CD4-positive, alpha-beta T cell treated with Interferon alpha-2 for 1 hour (primary cell): ENCODE results near the gene ADRB1.

Experiments
- DNase-seq, 2 donors: peaks; one replicate each; pipeline ENCODE4 v3.0.0-alpha.2; 2020 to 2022

ADRB1 gene

DNA sequence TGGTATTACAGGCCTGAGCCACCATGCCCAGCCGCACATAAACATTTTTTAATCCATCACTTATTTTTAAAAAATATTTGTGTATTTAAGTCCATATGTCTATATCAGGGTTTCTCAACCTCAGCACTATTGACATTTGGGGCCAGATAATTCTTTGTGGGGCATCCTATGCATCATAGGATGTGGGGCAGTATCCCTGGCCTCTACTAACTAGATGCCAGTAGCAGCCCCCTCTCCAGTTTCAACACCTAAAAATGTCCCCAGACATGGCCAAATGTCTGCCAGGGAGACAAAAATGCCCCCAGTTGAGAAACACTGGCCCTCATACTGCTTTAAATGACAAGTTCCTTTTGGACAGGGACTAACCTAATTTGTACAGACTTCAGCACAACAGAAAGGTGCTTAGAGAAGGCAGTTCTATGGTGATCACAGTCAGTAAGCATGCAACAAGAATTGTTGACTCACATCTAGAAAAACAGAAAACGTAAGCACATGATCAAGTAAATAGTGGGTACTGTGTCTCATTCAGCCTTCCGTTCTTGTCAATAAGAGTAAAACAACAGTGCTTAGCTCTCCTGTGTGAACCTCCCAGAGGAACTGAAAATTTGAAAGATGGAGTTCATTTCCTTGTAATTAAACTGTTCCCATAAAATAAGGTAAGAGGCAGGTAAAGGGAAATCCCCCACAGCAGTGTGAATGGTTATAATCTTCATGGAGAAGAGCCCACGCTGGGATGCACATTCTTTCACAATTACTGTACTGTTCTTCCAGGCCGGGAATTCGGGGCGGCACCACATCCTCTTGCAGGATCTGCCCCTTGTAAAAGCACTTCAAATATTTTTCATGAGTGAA is 17.3 kb upstream of the ADRB1 start:
- DNase-seq, result no peak

DNA sequence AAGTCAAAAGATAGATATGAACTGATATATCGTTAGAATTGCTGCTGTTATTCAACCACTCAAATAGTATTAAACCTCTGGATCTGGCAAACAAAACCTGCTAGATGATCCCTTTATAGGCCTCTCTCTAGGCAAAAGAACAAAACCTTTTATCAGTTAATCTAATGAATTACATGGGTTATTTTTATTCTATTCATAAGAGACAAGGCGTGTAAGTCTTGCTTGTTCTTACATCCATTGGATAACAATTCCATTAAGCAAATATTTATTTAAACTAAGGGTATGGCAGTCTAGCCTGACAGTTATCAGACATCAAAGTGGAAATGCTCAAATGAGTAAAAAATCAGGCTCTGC is 16.6 kb upstream of the ADRB1 start:
- DNase-seq, result no peak

DNA sequence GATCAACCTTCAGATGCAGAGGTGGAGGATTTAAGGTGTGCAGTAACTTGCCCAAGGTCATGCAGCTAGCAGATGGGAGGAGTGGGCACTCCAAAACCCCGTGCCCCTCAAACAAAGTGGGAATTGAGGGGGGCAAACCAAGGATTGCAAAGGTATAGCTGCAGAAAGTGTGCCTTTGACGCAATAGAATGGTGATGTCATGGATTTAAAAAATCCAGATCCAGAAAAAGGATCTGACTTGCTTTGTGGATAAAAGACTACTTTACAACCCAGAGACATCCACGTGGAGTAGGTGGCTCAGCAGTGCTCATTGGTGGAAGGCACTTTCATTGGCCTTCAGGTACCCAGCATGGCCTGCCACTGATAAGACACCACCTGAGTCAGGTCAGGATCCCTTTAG is 15.7 kb upstream of the ADRB1 start:
- no peak for DNase-seq

DNA sequence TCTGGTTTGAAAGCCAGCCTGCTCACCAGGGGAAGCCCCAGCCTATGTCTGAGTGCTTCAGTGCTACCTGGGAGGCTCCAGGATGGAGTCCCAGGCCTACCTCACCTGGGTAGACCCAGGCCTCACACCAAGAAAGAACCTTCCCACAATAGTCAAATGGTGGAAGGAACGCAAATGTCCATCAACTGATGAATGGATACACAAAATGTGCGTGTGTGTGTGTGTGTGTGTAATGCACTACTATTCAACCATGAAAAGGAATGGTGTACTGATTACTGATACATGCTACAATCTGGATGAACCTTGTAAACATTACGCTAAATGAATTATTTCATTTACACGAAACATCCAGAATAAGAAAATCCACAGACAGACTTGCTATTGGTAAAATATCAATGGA is 15.2 kb upstream of the ADRB1 start:
- DNase-seq, result no peak

DNA sequence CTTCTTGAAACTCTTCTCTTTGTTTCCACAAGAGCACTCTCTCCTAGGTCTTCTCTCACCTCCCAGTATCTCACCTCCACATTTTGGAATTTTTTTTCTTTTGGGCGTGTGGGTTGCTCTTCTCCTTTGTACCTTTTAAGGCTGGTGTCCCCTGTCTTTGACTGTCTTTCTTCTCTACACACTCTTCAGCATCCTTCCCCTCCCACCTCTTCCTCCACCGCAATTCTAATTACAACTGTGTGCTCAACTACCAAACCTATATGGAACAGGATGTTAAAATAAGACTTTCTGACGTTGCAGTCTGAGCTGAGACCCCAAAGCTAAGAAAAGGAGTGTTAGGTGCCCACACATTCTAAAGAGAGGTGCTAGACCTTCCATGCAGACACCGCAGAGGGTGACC is 14.0 kb upstream of the ADRB1 start:
- DNase-seq, result no peak

DNA sequence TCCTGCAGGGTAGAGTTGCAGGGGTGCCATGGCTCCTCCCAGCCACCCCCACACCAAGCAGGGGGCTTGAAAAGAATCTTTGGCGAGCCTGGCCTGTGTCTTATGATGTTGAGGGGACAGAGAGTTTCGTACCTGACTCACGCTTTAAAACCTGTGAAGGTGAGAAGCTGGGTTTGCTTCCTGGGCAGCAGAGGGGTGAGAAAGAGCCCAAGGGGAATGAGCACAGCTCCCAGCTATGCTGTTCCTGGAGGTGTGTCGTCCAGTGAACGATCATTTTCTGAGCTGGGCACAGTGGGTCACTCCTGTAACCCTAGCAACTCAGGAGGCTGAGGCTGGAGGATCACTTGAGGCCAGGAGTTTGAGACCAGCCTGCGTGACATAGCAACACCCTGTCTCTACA is 13.5 kb upstream of the ADRB1 start:
- no peak for DNase-seq

DNA sequence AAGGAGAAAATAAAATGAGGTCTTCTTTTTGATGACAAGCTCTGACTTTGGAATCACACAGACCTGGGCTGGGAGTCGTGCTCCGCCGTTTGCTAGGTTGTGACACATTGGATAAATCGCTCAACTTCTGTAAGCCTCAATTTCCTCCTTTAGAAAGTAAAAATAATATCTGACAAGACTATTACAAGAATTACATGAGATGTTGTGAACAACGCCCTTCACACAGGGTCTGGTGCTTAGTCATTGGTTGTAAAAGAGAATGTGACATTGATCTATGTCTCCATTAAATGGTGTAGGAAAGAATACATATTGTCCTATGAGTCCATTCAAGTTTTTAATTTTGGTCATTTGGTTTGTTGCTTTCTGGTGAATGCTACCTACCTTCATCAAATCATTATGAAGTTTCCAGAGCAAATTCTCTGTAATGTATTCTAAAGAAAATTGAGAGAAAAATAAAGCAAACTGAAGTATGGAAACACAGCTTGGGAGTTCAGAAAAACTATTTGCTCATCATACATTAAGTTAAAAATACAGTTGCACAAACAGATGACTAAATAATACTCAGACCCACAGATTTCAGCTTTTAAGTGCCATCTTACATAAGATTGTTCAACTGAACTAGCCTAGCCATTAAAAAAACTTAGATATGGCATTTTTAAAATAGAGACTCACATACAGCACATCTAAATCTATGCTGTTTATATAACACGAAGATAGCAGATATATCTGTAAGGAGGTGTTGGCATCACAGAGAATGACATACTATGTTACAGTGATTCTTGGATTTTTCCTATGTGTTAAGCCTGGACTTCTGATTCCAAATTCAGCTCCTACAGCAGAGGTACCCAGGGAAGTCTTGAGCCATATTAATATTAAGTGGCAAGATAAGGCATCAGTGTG is 12.3 kb upstream of the ADRB1 start:
- DNase-seq, result no peak

DNA sequence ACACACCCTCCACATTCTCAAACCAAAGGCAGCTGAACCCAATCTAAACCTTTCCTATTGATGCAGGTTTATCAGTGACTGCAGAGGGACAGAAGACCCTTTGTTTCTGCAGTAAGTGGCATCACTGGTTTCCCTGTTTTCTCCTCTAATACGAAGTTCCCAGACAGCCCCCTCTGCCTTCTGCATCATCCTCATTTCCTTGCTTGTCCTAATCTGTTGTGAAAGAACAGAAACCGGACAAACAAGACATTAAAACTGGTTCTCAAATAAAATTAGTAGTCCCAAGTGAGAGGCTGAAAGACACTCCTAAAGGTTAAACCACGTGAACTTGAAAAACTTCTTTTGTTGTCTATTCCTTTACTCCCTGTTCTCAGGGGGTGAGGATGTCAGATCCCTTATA is 10.1 kb upstream of the ADRB1 start:
- no peak for DNase-seq

DNA sequence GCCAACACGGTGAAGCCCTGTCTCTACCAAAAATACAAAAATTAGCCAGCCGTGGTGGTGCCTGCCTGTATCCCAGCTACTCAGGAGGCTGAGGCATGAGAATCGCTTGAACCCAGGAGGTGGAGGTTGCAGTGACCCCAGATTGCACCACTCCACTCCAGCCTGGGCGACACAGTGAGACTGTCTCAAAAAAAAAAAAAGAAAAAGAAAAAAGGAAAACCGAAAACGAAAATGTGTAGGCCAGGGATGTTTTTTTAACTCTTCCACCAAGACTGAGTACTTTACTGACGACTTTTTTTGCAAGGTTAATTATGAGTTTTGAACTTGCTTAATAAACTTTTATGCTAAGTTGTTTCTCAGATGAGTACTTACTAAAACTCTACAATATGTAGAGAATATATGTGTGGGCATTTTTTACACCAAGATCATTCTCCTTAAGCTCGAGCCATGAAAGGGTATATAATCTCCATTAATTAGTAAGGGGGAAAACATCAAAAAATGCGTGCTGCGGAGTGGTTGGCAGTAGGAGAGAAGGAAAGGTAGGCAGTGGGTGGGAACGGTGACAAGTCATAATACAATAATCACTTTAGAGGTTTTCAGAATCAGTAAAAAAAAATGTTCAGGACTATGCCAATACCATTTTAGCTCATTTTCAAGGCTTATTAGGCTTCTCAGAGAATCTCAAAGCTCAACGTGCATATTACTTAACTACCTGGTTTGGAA is 8.6 kb upstream of the ADRB1 start:
- DNase-seq, result no peak

DNA sequence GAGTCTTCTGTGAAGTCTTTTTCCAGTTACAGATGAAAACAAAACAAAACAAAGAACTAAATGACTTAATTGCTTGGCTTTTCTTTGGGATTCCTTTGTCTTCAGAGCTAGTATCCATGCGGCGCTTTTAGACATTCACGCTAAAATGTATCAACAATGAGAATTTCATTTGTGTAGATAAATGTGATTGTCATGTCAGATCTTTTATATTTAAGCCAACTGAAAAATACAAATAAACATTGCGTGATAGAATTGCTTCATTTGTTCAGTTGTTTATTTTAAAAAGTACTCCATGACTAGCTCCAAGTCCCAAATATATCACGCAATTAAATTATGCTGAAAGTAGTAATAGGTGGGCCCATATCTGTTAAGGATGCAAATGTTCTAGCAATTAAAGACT is 7.9 kb upstream of the ADRB1 start:
- DNase-seq, result no peak

DNA sequence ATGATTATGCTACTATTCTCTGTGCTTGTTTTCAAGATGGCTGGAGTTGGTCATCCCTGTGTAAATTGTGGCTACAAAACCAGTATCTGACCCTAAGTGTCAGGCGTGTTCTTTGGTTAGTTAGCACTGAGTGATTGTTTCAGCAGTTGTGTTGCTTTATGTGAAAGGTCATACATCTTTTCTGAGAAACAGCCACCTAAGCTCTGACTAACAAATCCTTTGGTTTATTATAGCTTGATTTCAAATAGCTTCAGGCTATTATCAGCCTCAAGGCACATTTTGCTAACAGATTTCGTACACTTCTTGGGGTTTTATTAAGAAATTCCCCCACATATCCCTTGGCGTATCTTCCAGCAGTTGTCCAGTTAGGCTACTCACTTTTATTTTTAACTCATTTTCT is 4.8 kb upstream of the ADRB1 start:
- DNase-seq, result no peak

DNA sequence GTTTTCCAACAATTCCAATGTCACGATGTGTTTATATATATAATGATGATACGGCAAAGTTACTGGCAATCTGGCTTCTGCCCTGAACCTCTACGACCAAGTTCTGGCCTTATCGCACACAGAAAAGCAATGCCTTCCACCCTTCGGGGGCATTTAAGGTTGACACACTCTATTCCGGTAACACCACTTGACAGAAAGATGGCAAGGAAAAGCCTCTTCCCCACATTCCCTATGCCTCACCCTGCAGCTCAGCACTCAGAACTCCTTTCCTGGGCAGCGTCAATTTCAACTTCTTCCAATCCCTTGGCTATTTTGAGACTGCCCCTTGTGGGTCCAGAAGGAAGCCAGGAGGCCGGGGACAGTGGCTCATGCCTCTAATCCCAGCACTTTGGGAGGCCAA is 2.5 kb upstream of the ADRB1 start:
- no peak for DNase-seq

DNA sequence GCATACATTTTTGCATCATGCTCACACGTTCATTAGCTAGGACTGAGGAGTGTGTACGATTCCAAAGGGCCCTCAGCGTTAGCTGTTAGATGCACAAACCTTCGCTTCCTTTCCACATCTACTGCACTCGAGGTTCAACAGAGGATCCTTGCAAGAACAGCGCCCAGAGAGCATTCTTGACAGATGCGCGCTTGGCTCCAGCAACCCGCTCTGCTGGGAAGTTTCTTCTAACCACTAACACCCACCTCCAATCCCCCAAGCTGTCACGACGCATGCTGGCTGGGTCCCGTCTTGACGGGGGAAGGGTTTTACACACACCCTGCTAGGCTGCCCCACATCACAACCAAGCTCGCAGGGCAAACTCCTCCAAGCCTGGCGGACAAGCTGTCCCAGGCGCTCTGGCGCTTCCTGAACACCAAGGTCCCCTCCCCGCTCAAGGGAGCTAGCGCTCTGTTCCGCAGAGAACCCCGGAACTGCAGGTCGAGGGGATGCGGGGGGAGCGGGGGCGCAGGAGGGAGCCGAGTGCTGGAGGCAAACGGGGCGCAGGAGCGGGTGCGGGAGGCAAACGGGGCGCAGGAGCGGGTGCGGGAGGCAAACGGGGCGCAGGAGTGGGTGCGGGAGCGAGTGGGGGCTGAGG is 653 bp upstream of the ADRB1 start:
- DNase-seq, result peak in 1 of 2 donors; percentile 10

DNA sequence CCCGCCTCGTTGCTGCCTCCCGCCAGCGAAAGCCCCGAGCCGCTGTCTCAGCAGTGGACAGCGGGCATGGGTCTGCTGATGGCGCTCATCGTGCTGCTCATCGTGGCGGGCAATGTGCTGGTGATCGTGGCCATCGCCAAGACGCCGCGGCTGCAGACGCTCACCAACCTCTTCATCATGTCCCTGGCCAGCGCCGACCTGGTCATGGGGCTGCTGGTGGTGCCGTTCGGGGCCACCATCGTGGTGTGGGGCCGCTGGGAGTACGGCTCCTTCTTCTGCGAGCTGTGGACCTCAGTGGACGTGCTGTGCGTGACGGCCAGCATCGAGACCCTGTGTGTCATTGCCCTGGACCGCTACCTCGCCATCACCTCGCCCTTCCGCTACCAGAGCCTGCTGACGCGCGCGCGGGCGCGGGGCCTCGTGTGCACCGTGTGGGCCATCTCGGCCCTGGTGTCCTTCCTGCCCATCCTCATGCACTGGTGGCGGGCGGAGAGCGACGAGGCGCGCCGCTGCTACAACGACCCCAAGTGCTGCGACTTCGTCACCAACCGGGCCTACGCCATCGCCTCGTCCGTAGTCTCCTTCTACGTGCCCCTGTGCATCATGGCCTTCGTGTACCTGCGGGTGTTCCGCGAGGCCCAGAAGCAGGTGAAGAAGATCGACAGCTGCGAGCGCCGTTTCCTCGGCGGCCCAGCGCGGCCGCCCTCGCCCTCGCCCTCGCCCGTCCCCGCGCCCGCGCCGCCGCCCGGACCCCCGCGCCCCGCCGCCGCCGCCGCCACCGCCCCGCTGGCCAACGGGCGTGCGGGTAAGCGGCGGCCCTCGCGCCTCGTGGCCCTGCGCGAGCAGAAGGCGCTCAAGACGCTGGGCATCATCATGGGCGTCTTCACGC is 825 bp downstream of the ADRB1 start:
- DNase-seq, result no peak

DNA sequence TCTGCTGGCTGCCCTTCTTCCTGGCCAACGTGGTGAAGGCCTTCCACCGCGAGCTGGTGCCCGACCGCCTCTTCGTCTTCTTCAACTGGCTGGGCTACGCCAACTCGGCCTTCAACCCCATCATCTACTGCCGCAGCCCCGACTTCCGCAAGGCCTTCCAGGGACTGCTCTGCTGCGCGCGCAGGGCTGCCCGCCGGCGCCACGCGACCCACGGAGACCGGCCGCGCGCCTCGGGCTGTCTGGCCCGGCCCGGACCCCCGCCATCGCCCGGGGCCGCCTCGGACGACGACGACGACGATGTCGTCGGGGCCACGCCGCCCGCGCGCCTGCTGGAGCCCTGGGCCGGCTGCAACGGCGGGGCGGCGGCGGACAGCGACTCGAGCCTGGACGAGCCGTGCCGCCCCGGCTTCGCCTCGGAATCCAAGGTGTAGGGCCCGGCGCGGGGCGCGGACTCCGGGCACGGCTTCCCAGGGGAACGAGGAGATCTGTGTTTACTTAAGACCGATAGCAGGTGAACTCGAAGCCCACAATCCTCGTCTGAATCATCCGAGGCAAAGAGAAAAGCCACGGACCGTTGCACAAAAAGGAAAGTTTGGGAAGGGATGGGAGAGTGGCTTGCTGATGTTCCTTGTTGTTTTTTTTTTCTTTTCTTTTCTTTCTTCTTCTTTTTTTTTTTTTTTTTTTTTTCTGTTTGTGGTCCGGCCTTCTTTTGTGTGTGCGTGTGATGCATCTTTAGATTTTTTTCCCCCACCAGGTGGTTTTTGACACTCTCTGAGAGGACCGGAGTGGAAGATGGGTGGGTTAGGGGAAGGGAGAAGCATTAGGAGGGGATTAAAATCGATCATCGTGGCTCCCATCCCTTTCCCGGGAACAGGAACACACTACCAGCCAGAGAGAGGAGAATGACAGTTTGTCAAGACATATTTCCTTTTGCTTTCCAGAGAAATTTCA is 1.7 kb downstream of the ADRB1 start:
- DNase-seq, result peak; percentile 16 to 42

DNA sequence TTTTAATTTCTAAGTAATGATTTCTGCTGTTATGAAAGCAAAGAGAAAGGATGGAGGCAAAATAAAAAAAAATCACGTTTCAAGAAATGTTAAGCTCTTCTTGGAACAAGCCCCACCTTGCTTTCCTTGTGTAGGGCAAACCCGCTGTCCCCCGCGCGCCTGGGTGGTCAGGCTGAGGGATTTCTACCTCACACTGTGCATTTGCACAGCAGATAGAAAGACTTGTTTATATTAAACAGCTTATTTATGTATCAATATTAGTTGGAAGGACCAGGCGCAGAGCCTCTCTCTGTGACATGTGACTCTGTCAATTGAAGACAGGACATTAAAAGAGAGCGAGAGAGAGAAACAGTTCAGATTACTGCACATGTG is 2.4 kb downstream of the ADRB1 start:
- DNase-seq, result no peak

DNA sequence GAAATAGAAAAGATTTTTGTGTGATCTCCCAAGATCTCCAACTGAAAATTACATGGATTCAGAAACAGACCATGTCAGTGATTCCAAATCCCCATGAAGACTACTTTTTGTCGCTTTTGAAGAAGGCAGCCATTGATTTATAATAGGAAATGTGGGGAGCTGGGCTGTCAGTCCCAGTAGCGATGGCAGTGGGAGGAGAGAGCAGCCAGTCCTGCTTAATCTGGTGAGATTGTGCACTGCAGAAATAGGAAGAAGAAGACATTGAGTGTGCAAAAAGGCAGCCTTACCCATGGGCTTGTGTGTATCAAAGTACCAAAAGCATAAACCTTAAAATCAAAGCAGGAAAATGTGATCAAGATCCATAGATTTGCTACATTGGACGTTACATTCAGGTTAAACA is 4.8 kb downstream of the ADRB1 start:
- no peak for DNase-seq

DNA sequence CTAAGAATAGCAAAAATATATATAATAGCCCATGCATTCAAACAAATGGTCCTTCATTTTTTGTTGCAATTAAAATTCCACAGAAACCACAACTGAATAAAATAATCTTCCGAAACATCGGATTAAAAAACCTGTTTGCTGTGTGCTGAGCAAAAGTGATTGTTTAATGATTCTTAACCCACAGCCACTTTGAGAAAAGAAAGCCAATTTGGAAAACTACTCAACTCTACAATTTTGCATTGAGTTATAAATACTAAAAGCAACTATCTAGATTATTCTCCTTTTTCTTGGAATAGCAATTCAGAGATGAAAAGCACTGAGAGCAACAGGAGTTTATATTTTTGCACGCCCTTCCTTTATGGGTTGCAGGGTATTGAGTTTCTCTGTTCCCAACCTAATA is 8.0 kb downstream of the ADRB1 start:
- DNase-seq, result no peak

DNA sequence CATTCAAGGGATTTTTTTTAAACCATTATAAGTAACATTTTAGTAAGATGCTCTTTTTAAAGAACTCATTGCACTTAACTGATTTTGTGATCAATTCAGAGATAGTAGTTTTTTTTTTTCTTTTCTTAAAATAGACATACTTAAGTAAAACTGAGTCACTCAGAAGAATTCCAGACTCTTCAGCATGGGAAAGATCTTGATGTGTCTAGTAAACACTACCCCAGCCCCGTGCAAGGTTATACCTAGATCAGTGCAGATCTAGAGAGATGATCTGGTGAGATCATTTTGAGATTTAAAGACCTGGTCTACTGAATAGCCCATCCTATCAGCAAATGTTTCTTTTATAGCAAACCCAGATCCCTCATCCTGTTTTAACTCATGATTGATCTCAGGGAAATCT is 8.6 kb downstream of the ADRB1 start:
- DNase-seq, result no peak

DNA sequence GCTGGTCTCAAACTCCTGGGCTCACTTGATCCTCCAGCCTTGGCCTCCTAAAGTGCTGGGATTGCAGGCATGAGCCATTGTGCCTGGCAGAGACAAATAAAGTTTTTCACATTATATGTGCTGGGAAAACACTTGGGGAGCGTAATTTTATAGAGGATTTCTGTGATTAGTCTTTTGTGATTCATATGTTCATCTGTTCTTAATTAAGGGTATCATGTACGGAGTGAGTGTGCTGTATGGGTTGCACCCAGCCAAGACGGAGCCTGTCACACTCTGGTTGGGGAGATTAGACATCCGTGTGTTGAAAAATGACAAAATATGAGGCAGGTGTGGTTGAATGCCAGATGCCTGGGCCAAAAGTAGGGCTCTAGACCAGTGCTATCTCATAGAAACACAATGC is 10.3 kb downstream of the ADRB1 start:
- DNase-seq, result no peak

DNA sequence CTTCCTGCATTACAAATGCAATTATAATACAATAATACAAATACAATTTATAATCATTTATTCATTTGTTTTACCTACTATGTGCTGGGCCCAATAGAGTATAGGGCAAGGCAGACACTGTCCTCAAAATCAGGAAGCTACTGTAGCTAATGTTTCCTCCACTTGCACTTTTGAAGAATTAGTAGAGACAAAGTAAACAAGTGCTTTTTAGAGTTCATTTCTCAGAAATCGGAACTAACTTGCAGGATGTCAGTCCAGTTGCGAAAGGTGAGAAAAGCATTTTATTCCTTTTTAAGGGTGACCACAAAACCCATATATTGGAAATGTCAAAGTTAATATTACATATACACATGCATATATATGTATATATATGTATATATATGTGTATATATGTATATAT is 14.2 kb downstream of the ADRB1 start:
- peak in 1 of 2 donors; percentile 12 for DNase-seq
